GM23248 (cell line): Measurements from ENCODE around the gene KCNA10.

Experiments used
- EZH2 ChIP-seq: fragments of 200-600 bp; sonication (generic); IDR thresholded peaks from 2 replicates; pipeline ENCODE4 v1.6.1; 2018; ENCODE audit warnings: antibody characterized with exemption, mild to moderate bottlenecking; ENCODE audit not compliant: insufficient read depth, poor library complexity, severe bottlenecking
- EZH2phosphoT487 ChIP-seq: fragments of 200-600 bp; sonication (generic); IDR thresholded peaks from 2 replicates; pipeline ENCODE4 v1.6.1; 2018; ENCODE audit warnings: antibody characterized with exemption, moderate library complexity, mild to moderate bottlenecking, low read depth; ENCODE audit not compliant: insufficient read depth

- TF ChIP-seq EZH2phosphoT487 = no peak
- no peak for TF ChIP-seq EZH2
Measured at GRCh38 chr1:110478886-110479285, 40.1 kb downstream of the KCNA10 start.
